Activated naive CD4-positive, alpha-beta T cell (primary cell): ENCODE data around the gene TYW1.
"Not testable (repeated sequence)": the region's sequence is repeated elsewhere in the genome, so short reads cannot be mapped to it uniquely, and the experiment has no call there.

Experiments used
- DNase-seq, 4 experiments: peaks; one replicate each; lab custom pipeline; 2025; lab: John Stamatoyannopoulos, UW

The TYW1 gene

GRCh38 chr7:67189801-67190465 is 193.3 kb downstream of the TYW1 start:
- DNase-seq = not testable (repeated sequence)

- DNase-seq = not testable (repeated sequence)
These were observed 194.5 kb downstream of the TYW1 start for GRCh38 chr7:67191002-67191720.

GRCh38 chr7:67192123-67192702 is 195.6 kb downstream of the TYW1 start:
- not testable (repeated sequence) for DNase-seq

- not testable (repeated sequence) for DNase-seq
These were observed 196.4 kb downstream of the TYW1 start for GRCh38 chr7:67192889-67193613.

- DNase-seq = not testable (repeated sequence)
These were observed 199.5 kb downstream of the TYW1 start for GRCh38 chr7:67196176-67196575.

GRCh38 chr7:67198865-67199526 is 202.4 kb downstream of the TYW1 start:
- DNase-seq = not testable (repeated sequence)

- DNase-seq = not testable (repeated sequence)
These were observed 209.1 kb downstream of the TYW1 start for GRCh38 chr7:67205772-67206171.

GRCh38 chr7:67206452-67206851 is 209.8 kb downstream of the TYW1 start:
- no peak for DNase-seq

GRCh38 chr7:67208656-67209055 is 212.0 kb downstream of the TYW1 start:
- DNase-seq = not testable (repeated sequence)

- no peak for DNase-seq
These were observed 212.6 kb downstream of the TYW1 start for GRCh38 chr7:67209256-67209655.

GRCh38 chr7:67210567-67210966 is 213.9 kb downstream of the TYW1 start:
- no peak for DNase-seq

GRCh38 chr7:67211650-67212330 is 215.2 kb downstream of the TYW1 start:
- not testable (repeated sequence) for DNase-seq

GRCh38 chr7:67213038-67213437 is 216.4 kb downstream of the TYW1 start:
- DNase-seq = not testable (repeated sequence)

- not testable (repeated sequence) for DNase-seq
These were observed 226.9 kb downstream of the TYW1 start for GRCh38 chr7:67223551-67223950.

GRCh38 chr7:67226340-67226907 is 229.8 kb downstream of the TYW1 start:
- not testable (repeated sequence) for DNase-seq

- not testable (repeated sequence) for DNase-seq
These were observed 230.3 kb downstream of the TYW1 start for GRCh38 chr7:67226967-67227366.

- DNase-seq = not testable (repeated sequence)
These were observed 232.4 kb downstream of the TYW1 start for GRCh38 chr7:67229018-67229417.

GRCh38 chr7:67230029-67230428 is 233.4 kb downstream of the TYW1 start:
- not testable (repeated sequence) for DNase-seq

- DNase-seq = not testable (repeated sequence)
These were observed 236.9 kb downstream of the TYW1 start for GRCh38 chr7:67233506-67233905.

- not testable (repeated sequence) for DNase-seq
These were observed 239.6 kb downstream of the TYW1 start for GRCh38 chr7:67236216-67236615.

GRCh38 chr7:67242871-67243270 is 246.2 kb downstream of the TYW1 start:
- DNase-seq = not testable (repeated sequence)
